ENCODE results near the gene TCTN2. TPM values are rescaled to one million over a fixed set of nuclear protein-coding genes. Genes with fewer than 3 reads are reported as not detected.

Gene TCTN2
- total and polyA plus RNA-seq, 3 experiments from 2014 or later: 1.5 to 5.7 (median 5.5) TPM

GRCh38 chr12:123720141-123720814 lies 49.4 kb downstream of the TCTN2 start:
- CTCF ChIA-PET: interaction anchor here (1.2 kb wide), 1 partner anchor 11 kb away, joined by 4 read pairs; no protein-coding TSS in a partner anchor
- Mint-ChIP-seq H3K27ac (peak overlapping the region in 4 of 8 donors; percentile 36 to 75 (median 46)), H3K4me1 (peaks cover 7 to 36% (median 8%) of the 10 kb centered on the region in 3 donors), H3K27me3 (no peaks in the 10 kb centered on the region), H3K36me3 (peaks cover 0 to 50% (median 6%) of the 10 kb centered on the region in 3 donors), H3K9me3 (no peaks in the 10 kb centered on the region), H3K4me3 (no peak overlapping the region)
- peaks cover 14% of the 10 kb centered on the region for H3K36me3 ChIP-seq (ENCODE audit: insufficient read depth, low read length)
- H3K9me3 ChIP-seq (ENCODE audit: low read length): no peaks in the 10 kb centered on the region
- no peaks in the 10 kb centered on the region for H3K27me3 ChIP-seq (ENCODE audit: insufficient read depth, low read length, poor library complexity, severe bottlenecking)
- peak overlapping the region; percentile 48 for H3K27ac ChIP-seq (ENCODE audit: low read depth, low read length)
- no peak for DNase-seq
- H3K4me1 ChIP-seq (ENCODE audit: insufficient read depth, low read length): peaks cover 2% of the 10 kb centered on the region
- POLR2A ChIA-PET: no interaction called here
- H3K4me3 ChIP-seq (ENCODE audit: low read length): no peak overlapping the region

DNA sequence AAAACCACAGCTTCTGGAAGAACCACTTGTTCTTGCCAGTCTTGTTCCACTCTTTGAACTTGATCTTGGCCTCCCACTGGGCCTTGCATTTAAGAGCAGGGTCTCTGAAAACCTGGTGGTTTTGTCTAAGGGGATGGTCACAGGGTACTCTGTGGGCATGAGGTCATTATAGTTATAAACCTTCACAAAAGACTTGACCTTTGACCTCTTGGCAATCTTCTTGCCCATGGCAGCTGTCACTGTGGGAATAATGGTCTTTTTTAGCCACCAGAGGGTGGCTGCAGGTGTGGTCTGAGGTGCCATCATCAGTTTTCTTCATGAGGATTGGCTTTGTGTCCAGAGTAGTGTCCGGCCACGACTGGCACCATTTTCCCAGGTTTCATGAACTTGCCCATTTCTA lies 50.3 kb downstream of the TCTN2 start:
- CTCF ChIA-PET: no interaction called here
- peaks cover 3 to 59% (median 11%) of the 10 kb centered on the region in 3 donors for H3K36me3 Mint-ChIP-seq

GRCh38 chr12:123723011-123723410 lies 52.1 kb downstream of the TCTN2 start:
- H3K4me3 Mint-ChIP-seq: no peak overlapping the region
- no peak overlapping the region for H3K27ac Mint-ChIP-seq
- no peaks in the 10 kb centered on the region for H3K9me3 Mint-ChIP-seq
- H3K27me3 Mint-ChIP-seq: no peaks in the 10 kb centered on the region
- POLR2A ChIA-PET: no interaction called here
- H3K4me3 ChIP-seq (ENCODE audit: low read length): no peak overlapping the region
- H3K9me3 ChIP-seq (ENCODE audit: low read length): no peaks in the 10 kb centered on the region
- H3K4me1 ChIP-seq (ENCODE audit: insufficient read depth, low read length): no peaks in the 10 kb centered on the region
- CTCF ChIA-PET: no interaction called here
- DNase-seq: no peak
- peaks cover 26% of the 10 kb centered on the region for H3K36me3 ChIP-seq (ENCODE audit: insufficient read depth, low read length)
- no peaks in the 10 kb centered on the region for H3K27me3 ChIP-seq (ENCODE audit: insufficient read depth, low read length, poor library complexity, severe bottlenecking)
- H3K4me1 Mint-ChIP-seq: peaks cover 3 to 29% (median 6%) of the 10 kb centered on the region in 3 donors
- H3K27ac ChIP-seq (ENCODE audit: low read depth, low read length): no peak overlapping the region
- H3K36me3 Mint-ChIP-seq: peaks cover 8 to 74% (median 17%) of the 10 kb centered on the region in 3 donors

More for the DNA sequence above, 50.3 kb downstream of the TCTN2 start:
- no peak for DNase-seq
- Histone ChIP-seq H3K4me1 (ENCODE audit: insufficient read depth, low read length) (no peaks in the 10 kb centered on the region), H3K9me3 (ENCODE audit: low read length) (no peaks in the 10 kb centered on the region), H3K27me3 (ENCODE audit: insufficient read depth, low read length, poor library complexity, severe bottlenecking) (no peaks in the 10 kb centered on the region), H3K4me3 (ENCODE audit: low read length) (no peak overlapping the region), H3K36me3 (ENCODE audit: insufficient read depth, low read length) (peaks cover 19% of the 10 kb centered on the region), H3K27ac (ENCODE audit: low read depth, low read length) (no peak overlapping the region)
- H3K4me3 Mint-ChIP-seq: no peak overlapping the region
- POLR2A ChIA-PET: no interaction called here
- no peak overlapping the region for H3K27ac Mint-ChIP-seq
- H3K27me3 Mint-ChIP-seq: no peaks in the 10 kb centered on the region
- no peaks in the 10 kb centered on the region for H3K9me3 Mint-ChIP-seq
- peaks cover 5 to 38% (median 6%) of the 10 kb centered on the region in 3 donors for H3K4me1 Mint-ChIP-seq

DNA sequence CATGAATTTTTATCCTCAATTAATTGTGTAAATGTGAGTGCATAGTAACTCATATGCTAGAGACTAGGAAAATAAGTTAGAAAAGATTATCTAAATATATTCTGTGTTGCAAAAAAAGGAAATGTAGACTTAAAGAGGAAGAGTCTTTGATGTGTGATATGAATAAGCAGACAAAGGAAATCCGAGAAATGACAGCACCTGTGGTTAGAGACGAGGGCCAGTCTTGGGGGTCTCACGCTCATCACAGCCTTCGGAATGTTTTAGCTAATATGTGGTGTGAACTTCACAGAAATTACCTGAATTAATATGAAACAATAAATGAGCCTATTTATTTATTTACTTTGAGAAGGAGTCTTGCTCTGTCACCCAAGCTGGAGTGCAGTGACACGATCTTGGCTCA lies 52.9 kb downstream of the TCTN2 start:
- DNase-seq: no peak

DNA sequence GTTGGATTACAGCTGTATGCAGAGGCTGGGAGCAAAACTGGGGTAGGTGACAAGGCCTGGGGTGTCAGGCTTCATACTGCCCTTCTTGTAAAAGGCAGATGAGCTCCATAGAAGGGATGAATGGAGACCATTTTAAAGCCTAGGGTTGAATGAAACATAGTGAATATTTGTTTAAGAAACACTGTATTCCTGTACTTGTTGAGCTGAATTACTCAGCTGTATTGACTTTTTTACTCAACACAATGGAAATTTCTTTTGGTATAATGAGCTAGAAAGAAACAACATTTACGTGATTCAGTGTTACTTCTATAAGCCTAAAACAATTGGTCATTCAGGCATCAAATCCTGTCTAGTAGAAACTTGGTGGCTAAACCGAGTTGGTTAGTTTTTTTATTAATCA lies 55.3 kb downstream of the TCTN2 start:
- H3K27me3 ChIP-seq (ENCODE audit: insufficient read depth, low read length, poor library complexity, severe bottlenecking): no peaks in the 10 kb centered on the region
- Mint-ChIP-seq H3K27ac (peak overlapping the region in 3 of 8 donors; percentile 28 to 81 (median 57)), H3K9me3 (no peaks in the 10 kb centered on the region), H3K4me3 (no peak overlapping the region), H3K4me1 (peaks cover 3 to 20% (median 6%) of the 10 kb centered on the region in 3 donors), H3K36me3 (peaks cover 17 to 84% (median 21%) of the 10 kb centered on the region in 3 donors), H3K27me3 (no peaks in the 10 kb centered on the region)
- ChIA-PET CTCF (no interaction called here), POLR2A (interaction anchor here (0.6 kb wide), 1 partner anchor 17 kb away, joined by 10 read pairs; no protein-coding TSS in a partner anchor)
- no peak overlapping the region for H3K4me3 ChIP-seq (ENCODE audit: low read length)
- no peaks in the 10 kb centered on the region for H3K4me1 ChIP-seq (ENCODE audit: insufficient read depth, low read length)
- no peaks in the 10 kb centered on the region for H3K9me3 ChIP-seq (ENCODE audit: low read length)
- H3K36me3 ChIP-seq (ENCODE audit: insufficient read depth, low read length): peaks cover 35% of the 10 kb centered on the region
- DNase-seq: no peak
- H3K27ac ChIP-seq (ENCODE audit: low read depth, low read length): no peak overlapping the region

More for the DNA sequence above, 52.9 kb downstream of the TCTN2 start:
- ChIA-PET POLR2A (no interaction called here), CTCF (interaction anchor here (0.8 kb wide), 1 partner anchor 9 kb away, joined by 3 read pairs; no protein-coding TSS in a partner anchor)
- Histone ChIP-seq H3K27me3 (ENCODE audit: insufficient read depth, low read length, poor library complexity, severe bottlenecking) (no peaks in the 10 kb centered on the region), H3K4me3 (ENCODE audit: low read length) (no peak overlapping the region), H3K9me3 (ENCODE audit: low read length) (no peaks in the 10 kb centered on the region), H3K27ac (ENCODE audit: low read depth, low read length) (no peak overlapping the region), H3K4me1 (ENCODE audit: insufficient read depth, low read length) (no peaks in the 10 kb centered on the region), H3K36me3 (ENCODE audit: insufficient read depth, low read length) (peaks cover 29% of the 10 kb centered on the region)
- H3K27me3 Mint-ChIP-seq: no peaks in the 10 kb centered on the region
- peaks cover 12 to 80% (median 21%) of the 10 kb centered on the region in 3 donors for H3K36me3 Mint-ChIP-seq
- peak overlapping the region in 3 of 8 donors; percentile 23 to 58 (median 54) for H3K27ac Mint-ChIP-seq
- H3K9me3 Mint-ChIP-seq: no peaks in the 10 kb centered on the region
- H3K4me3 Mint-ChIP-seq: peak overlapping the region in 1 of 7 donors; percentile 70
- peaks cover 3 to 29% (median 6%) of the 10 kb centered on the region in 3 donors for H3K4me1 Mint-ChIP-seq

DNA sequence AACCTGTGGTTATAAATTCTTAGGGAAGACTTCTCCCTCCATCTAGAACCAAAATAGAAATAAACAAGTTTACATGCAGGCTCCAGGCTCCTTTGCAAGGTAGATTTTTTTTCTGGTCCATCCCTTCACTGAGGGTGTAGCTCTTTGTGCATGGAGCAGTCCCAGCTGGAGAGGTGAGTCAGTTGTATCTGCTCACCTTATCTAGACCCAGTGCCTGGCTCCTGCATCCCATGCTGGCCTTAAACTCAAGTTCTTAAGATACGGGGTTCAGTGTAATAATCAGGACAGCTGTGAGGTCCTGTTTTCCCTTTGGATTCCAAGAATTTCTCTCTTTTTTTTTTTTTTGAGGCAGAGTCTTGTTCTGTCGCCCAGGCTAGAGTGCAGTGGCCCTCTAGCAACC lies 56.0 kb downstream of the TCTN2 start:
- H3K9me3 Mint-ChIP-seq: no peaks in the 10 kb centered on the region
- no peaks in the 10 kb centered on the region for H3K9me3 ChIP-seq (ENCODE audit: low read length)
- POLR2A ChIA-PET: no interaction called here
- H3K27ac Mint-ChIP-seq: peak overlapping the region in 2 of 8 donors; percentile 64 to 81
- H3K36me3 Mint-ChIP-seq: peaks cover 17 to 84% (median 25%) of the 10 kb centered on the region in 3 donors
- no peaks in the 10 kb centered on the region for H3K4me1 ChIP-seq (ENCODE audit: insufficient read depth, low read length)
- DNase-seq: no peak
- H3K36me3 ChIP-seq (ENCODE audit: insufficient read depth, low read length): peaks cover 40% of the 10 kb centered on the region
- peaks cover 3 to 20% (median 6%) of the 10 kb centered on the region in 3 donors for H3K4me1 Mint-ChIP-seq
- no peaks in the 10 kb centered on the region for H3K27me3 ChIP-seq (ENCODE audit: insufficient read depth, low read length, poor library complexity, severe bottlenecking)
- no peak overlapping the region for H3K4me3 Mint-ChIP-seq
- H3K27me3 Mint-ChIP-seq: no peaks in the 10 kb centered on the region
- H3K27ac ChIP-seq (ENCODE audit: low read depth, low read length): no peak overlapping the region
- no peak overlapping the region for H3K4me3 ChIP-seq (ENCODE audit: low read length)
- CTCF ChIA-PET: no interaction called here

- Histone ChIP-seq H3K36me3 (ENCODE audit: insufficient read depth, low read length) (peaks cover 32% of the 10 kb centered on the region), H3K4me1 (ENCODE audit: insufficient read depth, low read length) (no peaks in the 10 kb centered on the region), H3K9me3 (ENCODE audit: low read length) (no peaks in the 10 kb centered on the region), H3K27ac (ENCODE audit: low read depth, low read length) (no peak overlapping the region), H3K4me3 (ENCODE audit: low read length) (no peak overlapping the region), H3K27me3 (ENCODE audit: insufficient read depth, low read length, poor library complexity, severe bottlenecking) (no peaks in the 10 kb centered on the region)
- Mint-ChIP-seq H3K36me3 (peaks cover 17 to 84% (median 29%) of the 10 kb centered on the region in 3 donors), H3K9me3 (no peaks in the 10 kb centered on the region), H3K4me1 (peaks cover 3 to 17% (median 6%) of the 10 kb centered on the region in 3 donors), H3K27me3 (no peaks in the 10 kb centered on the region), H3K27ac (no peak overlapping the region), H3K4me3 (no peak overlapping the region)
- ChIA-PET CTCF (no interaction called here), POLR2A (no interaction called here)
- no peak for DNase-seq
Observed at GRCh38 chr12:123727878-123728277, 57.0 kb downstream of the TCTN2 start.

- Histone ChIP-seq H3K27me3 (ENCODE audit: insufficient read depth, low read length, poor library complexity, severe bottlenecking) (no peaks in the 10 kb centered on the region), H3K27ac (ENCODE audit: low read depth, low read length) (no peak overlapping the region), H3K4me1 (ENCODE audit: insufficient read depth, low read length) (no peaks in the 10 kb centered on the region), H3K36me3 (ENCODE audit: insufficient read depth, low read length) (peaks cover 53% of the 10 kb centered on the region), H3K9me3 (ENCODE audit: low read length) (no peaks in the 10 kb centered on the region), H3K4me3 (ENCODE audit: low read length) (no peak overlapping the region)
- H3K9me3 Mint-ChIP-seq: no peaks in the 10 kb centered on the region
- peak overlapping the region in 1 of 8 donors; percentile 2 for H3K27ac Mint-ChIP-seq
- H3K4me3 Mint-ChIP-seq: no peak overlapping the region
- CTCF ChIA-PET: no interaction called here
- H3K36me3 Mint-ChIP-seq: peaks cover 20 to 90% (median 39%) of the 10 kb centered on the region in 3 donors
- no peak for DNase-seq
- no peaks in the 10 kb centered on the region for H3K27me3 Mint-ChIP-seq
- POLR2A ChIA-PET: no interaction called here
- H3K4me1 Mint-ChIP-seq: no peaks in the 10 kb centered on the region
Observed at GRCh38 chr12:123731596-123731995, 60.7 kb downstream of the TCTN2 start.
